Mammary epithelial cell (primary cell): Measurements from ENCODE around the gene JCAD.

ENCODE experiments used
- EZH2 ChIP-seq: IDR thresholded peaks from 2 replicates; pipeline ENCODE4 v1.6.1; 2012; ENCODE audit warnings: low read length, inconsistent platforms, borderline replicate concordance
- TF ChIP-seq, protein P1 (sequence below), 2 donors: IDR thresholded peaks in 1 of 2; conservative IDR thresholded peaks in 1 of 2; 2 replicates each; pipeline ENCODE4 v1.5.1; 2011 to 2012; ENCODE audit warnings: inconsistent platforms in 2 of 2, low read length in 2 of 2, mild to moderate bottlenecking in 2 of 2, control low read depth in 1 of 2, low read depth in 1 of 2; ENCODE audit not compliant: insufficient read depth in 1 of 2; ENCODE audit errors: extremely low read depth in 1 of 2

DNA sequence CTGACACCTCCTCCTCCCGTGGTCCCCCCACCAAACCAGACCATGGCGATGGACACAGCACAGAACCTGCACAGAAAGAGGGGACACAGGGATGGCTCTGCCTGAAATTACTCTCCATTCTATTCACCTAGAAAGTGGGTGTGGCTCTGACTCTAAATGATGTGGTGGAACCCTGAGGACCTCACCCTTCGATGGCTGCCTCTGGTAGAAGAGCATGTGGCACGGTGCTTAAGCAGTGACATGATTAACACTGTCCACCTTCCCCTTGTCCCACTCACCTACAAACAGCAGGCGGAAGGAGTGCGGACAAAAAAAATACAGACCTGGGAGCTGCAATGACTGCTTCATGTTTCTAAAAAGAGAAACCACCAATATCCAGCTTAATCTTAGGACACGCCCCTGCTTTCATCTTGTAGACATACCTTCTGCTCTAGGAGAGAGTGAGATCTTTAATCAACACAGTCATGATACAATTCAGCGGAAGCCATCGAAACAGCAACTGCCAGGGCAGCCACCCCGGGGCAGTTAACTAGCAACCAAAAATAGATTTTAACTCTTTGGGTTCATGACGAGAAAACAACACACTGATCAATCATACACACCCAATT, 11.4 kb downstream of the JCAD start:
- TF ChIP-seq, protein P1, sequence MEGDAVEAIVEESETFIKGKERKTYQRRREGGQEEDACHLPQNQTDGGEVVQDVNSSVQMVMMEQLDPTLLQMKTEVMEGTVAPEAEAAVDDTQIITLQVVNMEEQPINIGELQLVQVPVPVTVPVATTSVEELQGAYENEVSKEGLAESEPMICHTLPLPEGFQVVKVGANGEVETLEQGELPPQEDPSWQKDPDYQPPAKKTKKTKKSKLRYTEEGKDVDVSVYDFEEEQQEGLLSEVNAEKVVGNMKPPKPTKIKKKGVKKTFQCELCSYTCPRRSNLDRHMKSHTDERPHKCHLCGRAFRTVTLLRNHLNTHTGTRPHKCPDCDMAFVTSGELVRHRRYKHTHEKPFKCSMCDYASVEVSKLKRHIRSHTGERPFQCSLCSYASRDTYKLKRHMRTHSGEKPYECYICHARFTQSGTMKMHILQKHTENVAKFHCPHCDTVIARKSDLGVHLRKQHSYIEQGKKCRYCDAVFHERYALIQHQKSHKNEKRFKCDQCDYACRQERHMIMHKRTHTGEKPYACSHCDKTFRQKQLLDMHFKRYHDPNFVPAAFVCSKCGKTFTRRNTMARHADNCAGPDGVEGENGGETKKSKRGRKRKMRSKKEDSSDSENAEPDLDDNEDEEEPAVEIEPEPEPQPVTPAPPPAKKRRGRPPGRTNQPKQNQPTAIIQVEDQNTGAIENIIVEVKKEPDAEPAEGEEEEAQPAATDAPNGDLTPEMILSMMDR (conservative IDR thresholded peaks at IDR 0.05 in 1 of 2, IDR thresholded peaks at IDR 0.05 in 1 of 2; ENCODE audit: extremely low read depth in 1 of 2, insufficient read depth in 1 of 2, low read depth in 1 of 2, low read length in 2 of 2): no peak
- no peak for TF ChIP-seq EZH2
